Measurements from ENCODE around the gene ANKRD17.

- no peak for TF ChIP-seq POLR2A (IDR thresholded peaks at IDR 0.05)
- TF ChIP-seq, protein P1, sequence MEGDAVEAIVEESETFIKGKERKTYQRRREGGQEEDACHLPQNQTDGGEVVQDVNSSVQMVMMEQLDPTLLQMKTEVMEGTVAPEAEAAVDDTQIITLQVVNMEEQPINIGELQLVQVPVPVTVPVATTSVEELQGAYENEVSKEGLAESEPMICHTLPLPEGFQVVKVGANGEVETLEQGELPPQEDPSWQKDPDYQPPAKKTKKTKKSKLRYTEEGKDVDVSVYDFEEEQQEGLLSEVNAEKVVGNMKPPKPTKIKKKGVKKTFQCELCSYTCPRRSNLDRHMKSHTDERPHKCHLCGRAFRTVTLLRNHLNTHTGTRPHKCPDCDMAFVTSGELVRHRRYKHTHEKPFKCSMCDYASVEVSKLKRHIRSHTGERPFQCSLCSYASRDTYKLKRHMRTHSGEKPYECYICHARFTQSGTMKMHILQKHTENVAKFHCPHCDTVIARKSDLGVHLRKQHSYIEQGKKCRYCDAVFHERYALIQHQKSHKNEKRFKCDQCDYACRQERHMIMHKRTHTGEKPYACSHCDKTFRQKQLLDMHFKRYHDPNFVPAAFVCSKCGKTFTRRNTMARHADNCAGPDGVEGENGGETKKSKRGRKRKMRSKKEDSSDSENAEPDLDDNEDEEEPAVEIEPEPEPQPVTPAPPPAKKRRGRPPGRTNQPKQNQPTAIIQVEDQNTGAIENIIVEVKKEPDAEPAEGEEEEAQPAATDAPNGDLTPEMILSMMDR (IDR thresholded peaks at IDR 0.05), result no peak
Observed at GRCh38 chr4:73109493-73109892, 149.1 kb downstream of the ANKRD17 start.

Data from vagina (tissue), 2 donors.